Smooth muscle cell of the brain vasculature (primary cell): ENCODE measurements around the gene XPNPEP2.

ENCODE experiments used
- DNase-seq: peaks from one replicate; pipeline ENCODE4 v3.0.0-alpha.2; 2012; ENCODE audit warnings: low read depth, low spot score

Gene XPNPEP2

DNA sequence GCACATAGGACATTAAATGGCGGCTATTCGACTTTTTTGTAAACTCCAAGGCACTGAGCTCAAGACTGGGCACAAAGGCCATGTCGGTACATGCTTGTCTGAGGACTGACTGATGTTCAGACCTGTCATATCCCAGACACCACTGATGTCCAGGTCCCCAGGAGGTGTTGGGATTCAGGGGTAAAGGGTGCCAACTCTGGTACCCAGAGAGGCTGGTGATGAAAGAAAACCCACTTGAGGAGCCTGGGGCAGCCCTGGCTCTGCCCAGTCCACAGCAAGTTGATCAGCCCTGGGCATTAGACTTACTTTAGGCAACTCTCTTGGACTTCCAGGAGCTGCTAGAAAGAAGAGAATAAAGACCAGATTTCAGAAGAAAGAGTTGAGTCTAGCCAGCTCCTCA is 59.7 kb downstream of the XPNPEP2 start:
- DNase-seq, result no peak

GRCh38 chrX:129798888-129799287 is 60.1 kb downstream of the XPNPEP2 start:
- DNase-seq, result no peak

DNA sequence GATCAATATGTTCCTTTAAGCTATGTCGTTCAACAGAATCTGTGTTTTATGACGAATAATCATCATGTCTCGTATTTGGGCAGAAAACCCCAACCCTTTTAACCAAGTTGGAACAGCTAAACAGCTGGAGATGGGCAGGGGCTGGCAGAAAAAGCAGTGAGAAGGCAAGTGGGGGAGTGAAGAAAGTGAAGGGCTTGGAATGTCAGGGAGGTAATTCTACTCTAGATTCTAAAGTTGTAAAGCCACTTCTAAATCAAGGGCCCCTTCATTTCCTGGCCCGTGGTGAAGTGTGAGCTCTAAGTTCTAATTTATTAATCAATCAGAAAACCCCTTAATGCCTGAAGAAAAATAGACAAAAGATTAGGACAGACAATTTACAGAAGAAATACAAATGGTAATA is 61.4 kb downstream of the XPNPEP2 start:
- DNase-seq, result no peak

DNA sequence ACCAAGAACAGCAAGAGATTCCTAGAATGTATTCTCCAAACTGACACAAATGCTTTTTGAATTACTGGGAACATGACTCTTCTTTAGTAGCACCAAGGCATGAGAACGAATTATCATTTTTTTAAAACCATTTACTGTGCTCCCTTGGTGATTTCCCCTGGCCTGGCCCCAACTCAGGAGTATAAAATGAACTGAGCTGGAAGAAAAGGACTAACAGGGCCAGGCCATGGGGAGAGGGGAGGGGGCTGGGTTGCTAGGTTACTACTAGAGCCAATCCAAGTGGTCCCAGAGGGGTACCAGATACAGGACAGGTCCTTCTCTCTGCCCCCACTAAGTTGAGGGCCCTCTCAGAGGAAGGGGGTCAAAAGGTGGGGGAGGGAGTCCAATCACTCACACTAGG is 64.1 kb downstream of the XPNPEP2 start:
- DNase-seq, result no peak

DNA sequence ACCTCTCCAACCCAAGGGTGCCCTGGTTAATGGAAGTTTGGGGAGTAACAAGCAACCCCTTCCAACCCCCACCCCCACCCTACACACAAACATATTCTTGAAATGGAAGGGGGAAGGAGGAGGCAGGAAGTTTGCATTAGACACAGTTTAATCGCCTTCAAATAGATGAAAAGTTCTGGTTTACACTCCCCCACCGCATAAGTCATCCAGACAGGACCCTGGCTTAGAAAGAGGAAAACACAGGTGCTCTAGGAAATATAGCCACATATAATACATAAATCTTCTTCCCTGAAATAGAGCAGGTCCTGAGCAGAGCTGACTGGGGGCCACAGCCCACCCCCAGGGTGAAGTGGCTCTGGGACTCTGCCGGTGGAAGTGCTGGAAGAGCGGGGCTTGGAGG is 66.0 kb downstream of the XPNPEP2 start:
- no peak for DNase-seq

DNA sequence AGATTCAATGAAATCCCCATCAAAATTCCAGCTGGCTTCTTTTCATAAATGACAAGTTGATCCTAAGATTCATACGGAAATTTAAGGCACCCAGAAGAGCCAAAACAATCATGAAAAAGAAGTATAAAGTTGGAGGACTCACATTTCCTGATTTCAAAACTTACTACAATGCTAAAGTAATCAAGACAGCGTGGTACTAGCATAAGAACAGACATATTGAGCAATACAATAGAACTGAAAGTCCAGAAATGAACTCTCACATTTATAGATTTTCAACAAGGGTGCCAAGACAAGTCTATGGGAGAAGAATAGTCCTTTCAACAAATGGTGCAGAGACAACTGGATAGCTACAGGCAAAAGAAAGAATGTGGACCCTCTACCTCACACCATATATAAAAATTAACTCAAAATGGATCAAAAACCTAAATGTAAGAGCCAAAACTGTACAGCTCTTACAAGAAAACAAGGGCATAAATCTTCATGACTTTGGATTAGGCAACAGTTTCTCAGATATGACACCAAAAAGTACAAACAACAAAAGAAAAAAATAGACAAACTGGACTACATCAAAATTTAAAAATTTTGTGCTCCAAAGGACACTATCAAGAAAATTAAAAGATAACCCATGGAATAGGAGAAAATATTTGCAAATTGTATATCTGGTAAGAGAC is 69.5 kb downstream of the XPNPEP2 start:
- DNase-seq, result no peak

- DNase-seq, result no peak
These were observed 70.3 kb downstream of the XPNPEP2 start for GRCh38 chrX:129808829-129809796.

DNA sequence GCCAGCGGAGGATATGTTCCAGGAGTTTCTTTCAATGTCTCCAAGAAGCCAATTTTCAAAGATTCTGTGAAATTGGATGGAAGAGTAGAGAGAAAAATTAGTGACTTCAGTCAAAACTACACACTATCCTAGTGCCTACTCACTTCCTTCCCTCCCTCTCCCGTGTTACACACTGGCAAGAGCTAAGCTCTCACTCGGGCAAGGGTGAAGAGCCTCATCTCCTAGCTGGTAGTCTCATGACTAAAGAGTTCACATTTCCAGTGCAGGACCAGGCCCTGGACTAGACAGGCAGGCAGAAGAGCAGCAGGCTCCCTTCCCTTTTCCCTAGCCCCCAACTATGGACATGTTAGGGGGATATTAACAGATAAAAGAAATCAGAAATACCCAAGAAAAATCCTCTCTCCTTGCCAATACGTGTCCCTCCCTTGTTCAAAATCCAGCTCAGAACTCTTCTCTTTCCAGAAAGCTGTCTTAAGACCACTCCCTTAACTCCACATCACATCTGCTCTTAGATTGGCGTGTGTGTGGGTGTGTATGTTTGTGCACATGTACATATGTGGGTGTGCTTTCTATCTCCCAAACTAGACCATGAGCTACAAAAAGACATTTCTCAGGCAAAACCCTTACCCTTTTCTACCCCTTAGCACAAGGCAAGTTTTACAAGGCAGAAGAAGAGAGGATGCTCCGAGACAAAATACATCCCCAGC is 75.0 kb downstream of the XPNPEP2 start:
- DNase-seq, result no peak

DNA sequence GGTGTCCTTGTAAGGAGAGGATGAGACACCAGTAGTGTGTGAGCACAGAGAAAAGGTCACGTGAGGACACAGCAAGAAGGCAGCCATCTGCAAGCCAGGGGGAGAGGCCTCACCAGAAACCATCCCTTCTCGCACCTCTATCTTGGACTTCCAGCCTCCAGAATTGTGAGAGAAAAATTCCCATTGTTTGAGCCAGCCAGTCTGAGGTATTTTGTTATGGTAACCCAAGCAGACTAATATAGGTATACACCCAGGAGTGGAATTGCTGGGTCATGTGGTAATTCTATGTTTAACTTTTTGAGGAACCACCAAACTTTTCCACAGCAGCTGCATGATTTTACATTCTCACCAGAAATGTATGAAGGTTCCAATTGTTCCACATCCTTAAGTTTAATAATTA is 79.3 kb downstream of the XPNPEP2 start:
- no peak for DNase-seq
